Measurements from ENCODE around the gene EMSY.

The EMSY gene

DNA sequence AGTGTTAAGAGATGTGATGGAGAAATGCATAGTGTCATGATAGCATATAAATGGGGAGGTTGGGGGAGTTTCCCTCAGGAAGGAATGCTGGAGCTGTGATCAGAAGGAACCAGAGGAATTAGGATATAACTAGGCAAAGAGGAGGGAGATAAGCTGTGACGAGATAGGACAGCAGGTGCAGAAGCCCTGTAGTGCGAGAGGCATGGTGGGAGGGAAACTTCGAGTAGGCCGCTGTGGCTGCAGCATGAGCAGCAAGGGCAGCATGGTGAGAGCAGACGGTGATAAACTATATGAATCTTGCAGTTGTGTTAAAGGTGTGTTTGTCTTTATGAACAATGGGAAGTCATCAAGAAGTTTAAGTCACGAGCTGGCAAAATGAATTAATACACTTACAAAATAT is 109.9 kb downstream of the EMSY start:
- Histone ChIP-seq H3K27me3 (ENCODE audit: control insufficient read depth, insufficient read depth, low read length) (no peaks in the 10 kb centered on the region), H3K36me3 (ENCODE audit: control insufficient read depth, insufficient read depth, low read length) (peaks cover 19% of the 10 kb centered on the region; the same call in 1 of the 2 replicates), H3K9ac (ENCODE audit: low read depth, low read length) (no peak overlapping the region), H3K9me3 (ENCODE audit: control insufficient read depth, insufficient read depth, low read length) (peaks cover 10% of the 10 kb centered on the region), H3K4me1 (ENCODE audit: control insufficient read depth, insufficient read depth, low read length) (peaks cover 16% of the 10 kb centered on the region; the same call in 1 of the 2 replicates), H3K27ac (ENCODE audit: low read depth, low read length) (no peak overlapping the region), H3K4me3 (ENCODE audit: low read depth, low read length) (no peak overlapping the region)

- Histone ChIP-seq H3K27ac (ENCODE audit: low read depth, low read length) (no peak overlapping the region), H3K4me3 (ENCODE audit: low read depth, low read length) (no peak overlapping the region), H3K27me3 (ENCODE audit: control insufficient read depth, insufficient read depth, low read length) (no peaks in the 10 kb centered on the region), H3K4me1 (ENCODE audit: control insufficient read depth, insufficient read depth, low read length) (peaks cover 16% of the 10 kb centered on the region; the same call in 1 of the 2 replicates), H3K9ac (ENCODE audit: low read depth, low read length) (no peak overlapping the region), H3K36me3 (ENCODE audit: control insufficient read depth, insufficient read depth, low read length) (no peaks in the 10 kb centered on the region), H3K9me3 (ENCODE audit: control insufficient read depth, insufficient read depth, low read length) (peaks cover 5% of the 10 kb centered on the region)
Observed at GRCh38 chr11:76557466-76557865, 112.6 kb downstream of the EMSY start.

GRCh38 chr11:76558473-76558872 is 113.7 kb downstream of the EMSY start:
- no peaks in the 10 kb centered on the region for H3K9me3 ChIP-seq (ENCODE audit: control insufficient read depth, insufficient read depth, low read length)
- no peaks in the 10 kb centered on the region for H3K36me3 ChIP-seq (ENCODE audit: control insufficient read depth, insufficient read depth, low read length)
- H3K4me3 ChIP-seq (ENCODE audit: low read depth, low read length), result no peak overlapping the region
- H3K27ac ChIP-seq (ENCODE audit: low read depth, low read length), result no peak overlapping the region
- no peaks in the 10 kb centered on the region for H3K27me3 ChIP-seq (ENCODE audit: control insufficient read depth, insufficient read depth, low read length)
- no peak overlapping the region for H3K9ac ChIP-seq (ENCODE audit: low read depth, low read length)
- peaks cover 16% of the 10 kb centered on the region; the same call in 1 of the 2 replicates for H3K4me1 ChIP-seq (ENCODE audit: control insufficient read depth, insufficient read depth, low read length)

DNA sequence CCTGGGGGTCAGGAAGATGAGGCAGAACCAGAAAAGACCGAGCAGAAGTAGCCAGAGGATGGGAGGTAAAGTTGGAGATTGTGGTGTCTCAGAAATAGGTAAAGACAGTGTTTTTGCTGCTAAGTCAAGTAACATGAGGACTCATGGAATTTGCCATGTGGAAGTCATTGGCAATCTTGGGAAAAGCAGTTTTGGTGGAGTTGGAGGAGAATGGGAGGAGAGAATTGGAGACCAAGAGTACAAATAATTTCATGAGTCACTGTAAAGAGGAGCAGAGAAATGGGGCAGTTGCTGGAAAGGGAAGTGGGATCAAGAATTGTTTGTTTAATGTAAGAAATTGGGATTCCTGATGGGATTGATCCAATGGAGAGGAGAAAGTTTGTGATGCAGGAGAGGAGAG is 114.1 kb downstream of the EMSY start:
- no peak overlapping the region for H3K9ac ChIP-seq (ENCODE audit: low read depth, low read length)
- no peak overlapping the region for H3K27ac ChIP-seq (ENCODE audit: low read depth, low read length)
- H3K4me3 ChIP-seq (ENCODE audit: low read depth, low read length), result no peak overlapping the region
- no peaks in the 10 kb centered on the region for H3K36me3 ChIP-seq (ENCODE audit: control insufficient read depth, insufficient read depth, low read length)
- peaks cover 13% of the 10 kb centered on the region; the same call in 1 of the 2 replicates for H3K4me1 ChIP-seq (ENCODE audit: control insufficient read depth, insufficient read depth, low read length)
- no peaks in the 10 kb centered on the region for H3K27me3 ChIP-seq (ENCODE audit: control insufficient read depth, insufficient read depth, low read length)
- no peaks in the 10 kb centered on the region for H3K9me3 ChIP-seq (ENCODE audit: control insufficient read depth, insufficient read depth, low read length)

- Histone ChIP-seq H3K4me1 (ENCODE audit: control insufficient read depth, insufficient read depth, low read length) (peaks cover 9% of the 10 kb centered on the region; the same call in 1 of the 2 replicates), H3K9ac (ENCODE audit: low read depth, low read length) (no peak overlapping the region), H3K9me3 (ENCODE audit: control insufficient read depth, insufficient read depth, low read length) (no peaks in the 10 kb centered on the region), H3K4me3 (ENCODE audit: low read depth, low read length) (no peak overlapping the region), H3K36me3 (ENCODE audit: control insufficient read depth, insufficient read depth, low read length) (no peaks in the 10 kb centered on the region), H3K27ac (ENCODE audit: low read depth, low read length) (no peak overlapping the region), H3K27me3 (ENCODE audit: control insufficient read depth, insufficient read depth, low read length) (no peaks in the 10 kb centered on the region)
Observed at GRCh38 chr11:76559346-76559745, 114.5 kb downstream of the EMSY start.

- Histone ChIP-seq H3K36me3 (ENCODE audit: control insufficient read depth, insufficient read depth, low read length) (no peaks in the 10 kb centered on the region), H3K27ac (ENCODE audit: low read depth, low read length) (no peak overlapping the region), H3K4me1 (ENCODE audit: control insufficient read depth, insufficient read depth, low read length) (0 out of 2 replicates have a peak, but pooled peaks cover under 1% of the 10 kb centered on the region), H3K9ac (ENCODE audit: low read depth, low read length) (no peak overlapping the region), H3K27me3 (ENCODE audit: control insufficient read depth, insufficient read depth, low read length) (no peaks in the 10 kb centered on the region), H3K9me3 (ENCODE audit: control insufficient read depth, insufficient read depth, low read length) (no peaks in the 10 kb centered on the region), H3K4me3 (ENCODE audit: low read depth, low read length) (no peak overlapping the region)
Observed at GRCh38 chr11:76560219-76560618, 115.4 kb downstream of the EMSY start.

DNA sequence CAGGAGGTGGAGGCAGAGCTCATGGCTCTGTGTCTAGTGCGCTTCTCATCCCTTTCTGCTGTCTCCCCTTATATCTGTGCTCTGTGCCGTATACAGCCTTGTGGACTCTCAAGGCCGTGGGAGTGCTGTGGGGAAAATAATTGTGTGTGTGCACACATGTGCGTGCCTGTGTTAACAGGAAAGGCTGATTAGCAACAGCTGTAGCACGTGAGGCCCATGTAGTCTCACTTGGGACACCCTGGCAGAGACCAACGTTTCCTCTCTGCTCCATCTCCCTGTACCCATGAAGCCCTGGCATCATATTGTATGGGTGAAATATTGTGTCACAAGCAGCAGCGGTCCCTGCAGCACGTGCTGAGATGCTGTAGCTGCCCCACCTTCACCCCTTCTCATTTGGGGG is 116.4 kb downstream of the EMSY start:
- Histone ChIP-seq H3K4me3 (ENCODE audit: low read depth, low read length) (no peak overlapping the region), H3K9ac (ENCODE audit: low read depth, low read length) (no peak overlapping the region), H3K4me1 (ENCODE audit: control insufficient read depth, insufficient read depth, low read length) (no peaks in the 10 kb centered on the region), H3K36me3 (ENCODE audit: control insufficient read depth, insufficient read depth, low read length) (no peaks in the 10 kb centered on the region), H3K9me3 (ENCODE audit: control insufficient read depth, insufficient read depth, low read length) (no peaks in the 10 kb centered on the region), H3K27ac (ENCODE audit: low read depth, low read length) (no peak overlapping the region), H3K27me3 (ENCODE audit: control insufficient read depth, insufficient read depth, low read length) (no peaks in the 10 kb centered on the region)

- Histone ChIP-seq H3K27me3 (ENCODE audit: control insufficient read depth, insufficient read depth, low read length) (no peaks in the 10 kb centered on the region), H3K27ac (ENCODE audit: low read depth, low read length) (no peak overlapping the region), H3K36me3 (ENCODE audit: control insufficient read depth, insufficient read depth, low read length) (no peaks in the 10 kb centered on the region), H3K4me1 (ENCODE audit: control insufficient read depth, insufficient read depth, low read length) (no peaks in the 10 kb centered on the region), H3K9ac (ENCODE audit: low read depth, low read length) (no peak overlapping the region), H3K9me3 (ENCODE audit: control insufficient read depth, insufficient read depth, low read length) (no peaks in the 10 kb centered on the region), H3K4me3 (ENCODE audit: low read depth, low read length) (no peak overlapping the region)
Observed at GRCh38 chr11:76562541-76562940, 117.7 kb downstream of the EMSY start.

DNA sequence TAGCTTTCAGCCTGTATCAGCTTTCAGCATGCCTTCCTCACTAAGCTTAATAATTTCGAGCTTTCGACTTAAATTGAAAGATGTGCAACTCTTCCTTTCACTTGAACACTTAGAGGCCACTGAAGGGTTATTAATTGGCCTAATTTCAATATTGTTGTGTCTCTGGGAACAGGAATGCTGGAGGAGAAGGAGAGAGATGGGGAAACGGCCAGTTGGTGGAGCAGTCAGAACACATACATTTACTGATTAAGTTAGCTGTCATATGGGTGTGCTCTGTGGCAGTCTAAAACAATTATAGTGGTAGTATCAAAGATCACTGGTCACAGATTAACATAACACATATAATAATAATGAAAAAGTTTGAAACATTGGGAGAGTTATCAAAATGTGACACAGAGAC is 119.5 kb downstream of the EMSY start:
- Histone ChIP-seq H3K36me3 (ENCODE audit: control insufficient read depth, insufficient read depth, low read length) (no peaks in the 10 kb centered on the region), H3K4me3 (ENCODE audit: low read depth, low read length) (no peak overlapping the region), H3K9ac (ENCODE audit: low read depth, low read length) (no peak overlapping the region), H3K4me1 (ENCODE audit: control insufficient read depth, insufficient read depth, low read length) (no peaks in the 10 kb centered on the region), H3K9me3 (ENCODE audit: control insufficient read depth, insufficient read depth, low read length) (no peaks in the 10 kb centered on the region), H3K27ac (ENCODE audit: low read depth, low read length) (no peak overlapping the region), H3K27me3 (ENCODE audit: control insufficient read depth, insufficient read depth, low read length) (no peaks in the 10 kb centered on the region)

- no peak overlapping the region for H3K27ac ChIP-seq (ENCODE audit: low read depth, low read length)
- H3K36me3 ChIP-seq (ENCODE audit: control insufficient read depth, insufficient read depth, low read length), result no peaks in the 10 kb centered on the region
- H3K4me3 ChIP-seq (ENCODE audit: low read depth, low read length), result no peak overlapping the region
- H3K4me1 ChIP-seq (ENCODE audit: control insufficient read depth, insufficient read depth, low read length), result no peaks in the 10 kb centered on the region
- no peaks in the 10 kb centered on the region for H3K27me3 ChIP-seq (ENCODE audit: control insufficient read depth, insufficient read depth, low read length)
- H3K9me3 ChIP-seq (ENCODE audit: control insufficient read depth, insufficient read depth, low read length), result no peaks in the 10 kb centered on the region
- H3K9ac ChIP-seq (ENCODE audit: low read depth, low read length), result no peak overlapping the region
Observed at GRCh38 chr11:76566811-76567210, 122.0 kb downstream of the EMSY start.

DNA sequence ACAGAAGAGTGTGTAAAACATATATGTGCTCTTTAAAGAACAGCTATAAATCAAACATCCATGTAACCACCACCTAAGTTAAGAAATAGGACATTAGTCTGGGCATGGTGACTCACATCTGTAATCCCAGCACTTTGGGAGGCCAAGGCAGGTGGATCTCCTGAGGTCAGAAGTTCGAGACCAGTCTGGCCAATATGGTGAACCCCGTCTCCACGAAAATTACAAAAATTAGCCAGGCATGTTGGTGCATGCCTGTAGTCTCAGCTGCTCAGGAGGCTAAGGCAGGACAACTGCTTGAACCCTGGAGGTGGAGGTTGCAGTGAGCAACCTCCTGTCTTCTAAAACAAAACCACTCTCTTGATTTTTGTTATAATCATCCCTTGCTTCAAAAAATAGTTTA is 122.4 kb downstream of the EMSY start:
- no peak overlapping the region for H3K27ac ChIP-seq (ENCODE audit: low read depth, low read length)
- H3K4me1 ChIP-seq (ENCODE audit: control insufficient read depth, insufficient read depth, low read length), result no peaks in the 10 kb centered on the region
- H3K9me3 ChIP-seq (ENCODE audit: control insufficient read depth, insufficient read depth, low read length), result no peaks in the 10 kb centered on the region
- H3K9ac ChIP-seq (ENCODE audit: low read depth, low read length), result no peak overlapping the region
- H3K36me3 ChIP-seq (ENCODE audit: control insufficient read depth, insufficient read depth, low read length), result no peaks in the 10 kb centered on the region
- no peaks in the 10 kb centered on the region for H3K27me3 ChIP-seq (ENCODE audit: control insufficient read depth, insufficient read depth, low read length)
- no peak overlapping the region for H3K4me3 ChIP-seq (ENCODE audit: low read depth, low read length)

GRCh38 chr11:76568139-76568538 is 123.3 kb downstream of the EMSY start:
- Histone ChIP-seq H3K27me3 (ENCODE audit: control insufficient read depth, insufficient read depth, low read length) (no peaks in the 10 kb centered on the region), H3K4me3 (ENCODE audit: low read depth, low read length) (no peak overlapping the region), H3K36me3 (ENCODE audit: control insufficient read depth, insufficient read depth, low read length) (no peaks in the 10 kb centered on the region), H3K27ac (ENCODE audit: low read depth, low read length) (no peak overlapping the region), H3K9ac (ENCODE audit: low read depth, low read length) (no peak overlapping the region), H3K4me1 (ENCODE audit: control insufficient read depth, insufficient read depth, low read length) (no peaks in the 10 kb centered on the region), H3K9me3 (ENCODE audit: control insufficient read depth, insufficient read depth, low read length) (no peaks in the 10 kb centered on the region)
